GM21619 (cell line): ENCODE measurements around the gene TMC3.

Experiments
- ATAC-seq: cut with Tn5 transposase; IDR thresholded peaks from one replicate; pipeline ENCODE4 v1.9.1; 2021; ENCODE audit not compliant: unreplicated experiment

The TMC3 gene

GRCh38 chr15:81385721-81386076, 11.7 kb upstream of the TMC3 start:
- ATAC-seq = no peak

DNA sequence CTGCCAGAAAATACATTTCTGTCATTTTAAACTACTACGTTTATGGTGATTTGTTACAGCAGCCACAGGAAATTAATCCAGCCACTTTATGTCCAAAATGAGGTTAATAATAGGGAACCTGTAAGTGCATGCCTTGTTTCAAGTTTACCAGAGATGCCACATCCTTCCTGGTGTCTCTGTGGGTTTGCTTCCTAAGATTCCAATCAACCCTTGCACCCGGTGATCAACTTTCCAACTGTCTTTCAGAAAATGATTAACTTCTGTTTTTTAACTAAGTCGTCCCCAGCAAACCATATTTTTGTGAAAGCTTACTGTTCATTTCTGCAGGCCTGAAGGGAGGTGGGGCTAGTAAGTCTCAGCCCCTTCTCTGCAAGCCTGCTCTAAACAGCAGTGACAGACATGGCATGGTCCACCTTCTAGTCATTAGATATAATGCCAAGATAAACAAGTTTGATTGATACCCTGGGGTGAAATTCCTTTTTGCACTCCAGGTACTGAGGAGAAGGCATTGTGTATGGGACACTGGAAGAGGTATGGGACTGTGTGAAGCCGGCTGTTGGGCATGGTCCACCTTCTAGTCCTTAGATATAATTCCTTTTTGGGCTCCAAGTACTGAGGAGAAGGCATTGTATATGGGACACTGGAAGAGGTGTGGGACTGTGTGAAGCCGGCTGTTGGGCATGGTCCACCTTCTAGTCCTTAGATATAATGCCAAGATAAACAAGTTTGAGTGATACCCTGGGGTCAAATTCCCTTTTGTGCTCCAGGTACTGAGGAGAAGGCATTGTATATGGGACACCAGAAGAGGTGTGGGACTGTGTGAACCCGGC, 11.1 kb upstream of the TMC3 start:
- no peak for ATAC-seq

- ATAC-seq = no peak
These were observed 7.7 kb upstream of the TMC3 start for GRCh38 chr15:81381720-81382119.

GRCh38 chr15:81380668-81381067, 6.7 kb upstream of the TMC3 start:
- no peak for ATAC-seq

GRCh38 chr15:81380203-81380602, 6.2 kb upstream of the TMC3 start:
- no peak for ATAC-seq

DNA sequence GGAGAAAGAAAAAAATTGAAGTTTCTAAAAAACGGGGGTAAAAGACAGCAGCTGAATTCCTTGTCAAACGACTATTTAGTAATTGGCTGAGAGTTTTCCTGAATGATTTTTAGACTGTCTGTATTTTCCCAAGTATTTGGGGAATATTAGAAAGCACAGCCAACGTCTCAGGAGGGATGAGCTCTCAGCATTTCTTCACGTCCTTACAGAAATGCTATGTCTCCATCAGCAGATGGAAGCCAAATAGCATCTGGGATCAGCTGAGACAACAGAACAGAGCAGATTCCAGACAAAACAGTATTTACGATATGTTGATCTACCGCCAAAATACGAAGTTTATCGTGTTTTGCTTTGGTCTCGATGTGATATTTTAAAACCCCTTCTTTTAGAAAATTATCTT, 5.3 kb upstream of the TMC3 start:
- ATAC-seq = no peak

- no peak for ATAC-seq
These were observed 4.4 kb upstream of the TMC3 start for GRCh38 chr15:81378443-81378842.

DNA sequence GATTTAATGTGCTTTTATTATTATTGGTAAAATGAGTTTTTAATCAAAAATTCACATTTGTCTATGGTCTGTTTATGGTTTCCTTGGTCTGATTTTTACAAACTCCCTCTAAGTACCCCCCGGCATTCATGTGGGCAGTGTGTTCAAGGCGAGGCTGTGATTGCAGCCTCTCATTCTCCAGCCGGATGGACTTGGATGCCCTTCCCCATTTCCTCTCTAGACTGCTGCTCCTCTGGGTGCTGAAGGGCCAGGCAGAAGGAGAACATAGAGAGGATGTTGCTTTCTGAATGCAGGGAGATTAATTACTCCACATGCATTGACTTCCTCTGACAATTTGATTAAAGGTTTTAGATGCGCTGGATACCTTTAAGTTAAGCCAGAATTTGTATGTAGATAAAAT, 3.9 kb upstream of the TMC3 start:
- ATAC-seq = no peak

DNA sequence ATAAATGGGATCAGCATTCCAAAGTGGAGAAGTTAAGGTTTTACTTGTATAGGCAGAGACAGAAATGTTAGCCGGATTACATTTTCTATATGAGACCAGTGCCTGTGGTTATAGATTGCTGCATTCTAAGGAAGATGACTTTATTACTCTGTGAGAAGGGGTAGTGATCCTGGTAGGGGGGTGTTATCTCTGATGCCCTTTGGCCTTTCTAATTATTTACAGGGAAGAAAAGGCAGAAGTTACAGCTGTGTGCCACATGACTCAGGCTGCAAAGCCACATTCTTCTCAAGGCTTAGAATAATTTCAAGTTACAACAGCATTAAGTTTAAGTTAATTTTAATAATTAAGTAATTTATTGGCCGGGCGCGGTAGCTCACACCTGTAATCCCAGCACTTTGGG, 2.2 kb upstream of the TMC3 start:
- no peak for ATAC-seq

- no peak for ATAC-seq
These were observed 1.4 kb upstream of the TMC3 start for GRCh38 chr15:81375461-81375860.

DNA sequence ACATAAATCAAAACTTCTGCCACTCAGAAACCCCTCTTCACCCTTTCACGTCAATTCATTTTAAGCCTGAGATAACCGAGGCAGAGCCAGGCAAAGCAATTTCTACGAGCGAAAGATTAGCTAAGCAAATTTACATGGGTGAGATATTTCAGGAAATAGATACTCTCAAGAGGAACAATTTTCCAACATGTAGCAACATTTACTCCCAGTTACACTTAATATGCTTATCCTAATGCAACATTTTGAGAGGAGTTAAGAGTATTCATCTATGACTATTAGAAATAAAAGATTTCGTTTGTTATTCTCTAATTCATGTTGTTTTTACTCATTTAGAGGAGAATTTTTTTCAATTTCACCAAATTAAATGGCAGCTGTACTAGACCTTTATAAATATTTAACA, 837 bp downstream of the TMC3 start:
- ATAC-seq = no peak

DNA sequence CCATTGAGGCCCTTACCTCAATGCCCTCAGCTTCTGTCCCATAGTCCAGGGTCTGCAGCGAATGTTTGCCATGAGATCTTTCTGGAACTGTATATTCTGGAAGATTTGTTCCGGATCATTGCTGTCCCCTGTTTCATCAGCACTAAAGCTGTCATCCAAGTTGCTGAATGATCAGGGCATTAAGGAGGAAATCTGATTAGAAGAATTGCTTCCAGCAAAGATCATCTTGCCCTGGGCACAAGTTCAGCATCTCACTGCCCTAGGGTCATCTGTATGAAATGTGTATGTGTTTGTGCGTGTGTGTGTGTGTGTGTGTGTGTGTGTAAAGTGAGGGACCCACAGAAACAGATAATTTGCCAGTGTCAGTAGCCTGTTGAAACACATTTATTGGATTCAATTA, 1.4 kb downstream of the TMC3 start:
- ATAC-seq = no peak

GRCh38 chr15:81363718-81364500, 10.1 kb downstream of the TMC3 start:
- ATAC-seq = no peak

DNA sequence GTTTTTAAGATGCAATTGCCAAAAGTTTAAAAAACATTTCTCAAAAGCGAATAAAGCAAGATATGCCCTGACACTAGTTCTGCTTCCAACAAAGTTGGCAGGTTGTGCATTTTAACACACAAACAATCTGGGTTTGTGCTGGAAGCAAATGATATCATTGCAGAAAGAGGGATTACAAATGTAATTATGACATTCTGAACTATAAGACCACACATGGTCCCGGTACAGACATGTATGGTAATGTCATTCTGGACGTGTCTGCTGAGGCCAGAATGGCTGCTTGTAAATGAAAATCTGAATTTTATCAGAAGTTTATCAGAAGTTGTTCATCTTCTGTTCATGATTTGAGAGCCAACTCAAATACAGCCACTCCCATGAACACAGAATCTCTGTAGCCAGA, 10.7 kb downstream of the TMC3 start:
- no peak for ATAC-seq

DNA sequence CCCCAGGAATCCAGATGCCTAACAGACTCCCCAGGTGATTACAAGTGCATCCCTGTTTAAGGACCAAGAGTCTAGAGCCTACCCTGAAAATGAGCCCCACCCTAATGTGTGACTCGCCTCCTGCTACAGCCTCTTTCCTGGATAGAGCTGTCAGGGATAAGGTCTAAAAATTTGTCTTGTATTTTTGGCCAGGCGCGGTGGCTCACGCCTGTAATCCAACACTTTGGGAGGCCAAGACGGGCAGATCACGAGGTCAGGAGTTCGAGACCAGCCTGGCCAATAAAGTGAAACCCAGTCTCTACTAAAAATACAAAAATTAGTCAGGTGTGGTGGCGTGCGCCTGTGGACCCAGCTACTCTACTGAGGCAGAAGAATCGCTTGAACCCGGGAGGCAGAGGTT, 11.2 kb downstream of the TMC3 start:
- ATAC-seq = no peak

- no peak for ATAC-seq
These were observed 12.1 kb downstream of the TMC3 start for GRCh38 chr15:81361891-81362290.

GRCh38 chr15:81360491-81360890, 13.5 kb downstream of the TMC3 start:
- no peak for ATAC-seq

DNA sequence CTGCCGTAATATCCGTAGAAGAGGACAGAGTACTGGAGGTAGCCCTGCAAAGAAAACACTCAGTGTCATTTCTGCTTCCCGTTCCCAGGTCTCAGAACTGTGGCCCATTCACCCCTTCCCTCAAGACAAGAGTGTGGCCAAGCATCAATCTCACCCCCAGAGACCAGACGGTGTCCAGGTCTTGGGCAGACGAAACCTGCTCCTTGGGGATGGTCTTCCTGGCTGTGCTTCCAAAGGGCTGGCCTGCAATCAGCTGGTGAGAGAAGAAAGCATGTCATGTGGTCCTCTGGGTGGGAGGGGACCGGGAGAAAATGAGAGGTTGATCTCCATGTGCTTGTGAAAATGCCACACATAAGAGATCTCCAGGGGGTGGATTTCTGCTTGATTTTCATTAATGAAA, 15.8 kb downstream of the TMC3 start:
- no peak for ATAC-seq

GRCh38 chr15:81357180-81357686, 16.8 kb downstream of the TMC3 start:
- ATAC-seq = no peak

DNA sequence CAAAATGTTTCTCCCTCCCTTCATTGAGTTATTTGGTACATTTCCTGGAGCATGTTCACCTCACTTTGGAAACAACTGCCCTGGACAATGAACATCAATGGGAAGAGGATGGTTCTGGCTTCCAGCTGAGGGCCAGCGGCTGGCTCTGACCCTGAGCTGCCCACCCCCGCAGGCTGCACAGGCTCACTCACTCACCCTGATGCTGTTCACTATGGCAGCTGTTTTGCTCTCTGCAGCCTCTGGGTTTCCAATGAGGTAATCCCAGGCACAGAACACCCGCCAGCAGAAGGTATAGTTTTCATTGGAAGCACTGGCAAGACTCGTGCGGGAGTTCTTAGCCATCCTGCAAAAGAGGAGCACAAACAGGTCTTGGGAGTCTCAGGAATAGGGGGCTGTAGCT, 17.8 kb downstream of the TMC3 start:
- ATAC-seq = no peak

DNA sequence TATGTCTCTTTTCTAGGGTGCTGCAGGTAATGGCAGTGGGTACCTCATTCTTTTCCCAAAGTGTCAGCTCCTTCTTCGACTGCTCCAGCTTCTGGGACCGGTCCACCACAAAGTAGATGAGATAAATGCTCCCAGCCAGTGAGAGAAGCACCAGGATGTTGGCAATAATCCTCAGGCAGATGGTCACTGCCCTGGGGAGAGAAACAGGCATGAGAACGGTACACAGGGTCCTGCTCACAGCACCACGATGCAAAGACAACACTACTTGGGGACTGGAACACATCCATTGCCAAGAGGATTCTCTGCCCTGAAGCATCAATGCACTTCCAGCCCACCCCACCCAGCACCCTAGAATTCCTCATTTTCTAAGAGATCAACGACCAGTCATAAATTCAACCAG, 22.4 kb downstream of the TMC3 start:
- ATAC-seq = no peak

GRCh38 chr15:81349271-81349670, 24.7 kb downstream of the TMC3 start:
- no peak for ATAC-seq
